Activated CD8-positive, alpha-beta T cell treated with anti-CD3 and anti-CD28 coated beads for 36 hours (primary cell): Measurements from ENCODE around the gene LGSN. TPM values are rescaled to one million over a fixed set of nuclear protein-coding genes. Genes with fewer than 3 reads are reported as not detected.
"Not testable (repeated sequence)": the region's sequence is repeated elsewhere in the genome, so short reads cannot be mapped to it uniquely, and the experiment has no call there.

ENCODE experiments used
- ATAC-seq: fragments of 200-7000 bp; cut with Tn5 transposase; one replicate; pipeline ENCODE4 v1.10.0; 2021; ENCODE audit warnings: mild to moderate bottlenecking, moderate library complexity
- CTCF ChIA-PET: fragments of 350-600 bp; sonication (Branson Sonifier 250); formaldehyde crosslinking; loops from one replicate; lab custom pipeline; 2021; ENCODE audit warnings: antibody characterized with exemption; lab: Charles Lee
- POLR2A ChIA-PET: fragments of 350-600 bp; sonication (Branson Sonifier 250); formaldehyde crosslinking; loops from one replicate; lab custom pipeline; 2021; ENCODE audit warnings: antibody characterized with exemption; lab: Charles Lee
- DNase-seq: peaks from one replicate; pipeline ENCODE4 v3.0.0-alpha.2; 2020
- H3K27ac Mint-ChIP-seq: one replicate; pipeline ENCODE4 v1.8.0; 2021; ENCODE audit warnings: mild to moderate bottlenecking, mixed read lengths
- H3K27me3 Mint-ChIP-seq: one replicate; pipeline ENCODE4 v1.8.0; 2021; ENCODE audit warnings: mixed read lengths
- H3K36me3 Mint-ChIP-seq: one replicate; pipeline ENCODE4 v1.8.0; 2021; ENCODE audit warnings: low read depth, mixed read lengths
- H3K4me1 Mint-ChIP-seq: one replicate; pipeline ENCODE4 v1.8.0; 2021; ENCODE audit warnings: low read depth, mixed read lengths
- H3K4me3 Mint-ChIP-seq: one replicate; pipeline ENCODE4 v1.8.0; 2021; ENCODE audit warnings: mild to moderate bottlenecking, moderate library complexity, mixed read lengths
- H3K9me3 Mint-ChIP-seq: one replicate; pipeline ENCODE4 v1.8.0; 2021; ENCODE audit warnings: mixed read lengths
- intact Hi-C: fragments of 100-400 bp; cut with micrococcal nuclease; formaldehyde crosslinking; loops from one replicate; pipeline ENCODE4 v1.10.0; 2022
- total RNA-seq, 2 experiments: library from RNA; stranded (reverse); gene quantifications; one replicate each; pipeline ENCODE4 v1.2.3, GENCODE V29; 2021
- TF ChIP-seq, protein P1 (sequence below): fragments of 200-600 bp; IDR thresholded peaks from one replicate; pipeline ENCODE4 v1.8.0; 2022; ENCODE audit warnings: antibody characterized with exemption, mild to moderate bottlenecking

Gene LGSN
- not detected for total RNA-seq

DNA sequence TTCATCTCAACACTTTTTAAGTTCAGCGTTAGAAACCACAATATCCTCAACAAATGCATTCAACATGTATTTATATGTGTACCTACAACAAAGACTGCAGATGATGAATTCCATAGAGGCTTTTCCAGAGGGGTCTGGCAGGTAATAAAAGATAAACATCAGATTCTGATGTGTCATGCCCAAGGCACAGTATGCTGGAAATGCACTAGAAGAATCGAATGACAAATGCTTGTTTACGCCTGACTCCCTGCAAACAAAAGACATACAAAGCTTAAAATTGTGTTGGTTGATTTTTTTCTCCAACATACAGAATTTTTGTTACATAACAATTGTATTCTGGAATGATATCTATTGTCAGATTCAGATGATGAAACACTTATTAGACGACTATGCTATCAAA lies at the start of gene LGSN:
LGSN (minus strand) TSS at position 45 of the 400 bp plus-strand sequence; CDS start at position 5, 40 bp downstream.
- ATAC-seq (no peak), DNase-seq (no peak)
- ChIA-PET CTCF (interaction anchor here (0.7 kb wide), 1 partner anchor 22 kb away, joined by 4 read pairs; no protein-coding TSS in a partner anchor), POLR2A (no interaction called here)
- H3K27ac Mint-ChIP-seq: no peak within 1 kb of the TSS
- H3K27me3 Mint-ChIP-seq: no peaks in the 10 kb centered on the region
- H3K4me3 Mint-ChIP-seq: no peak within 1 kb of the TSS
- intact Hi-C loops: no loop called here
- no peaks in the 10 kb centered on the region for H3K36me3 Mint-ChIP-seq
- no peaks in the 10 kb centered on the region for H3K9me3 Mint-ChIP-seq
- no peaks in the 10 kb centered on the region for H3K4me1 Mint-ChIP-seq
- TF ChIP-seq, protein P1, sequence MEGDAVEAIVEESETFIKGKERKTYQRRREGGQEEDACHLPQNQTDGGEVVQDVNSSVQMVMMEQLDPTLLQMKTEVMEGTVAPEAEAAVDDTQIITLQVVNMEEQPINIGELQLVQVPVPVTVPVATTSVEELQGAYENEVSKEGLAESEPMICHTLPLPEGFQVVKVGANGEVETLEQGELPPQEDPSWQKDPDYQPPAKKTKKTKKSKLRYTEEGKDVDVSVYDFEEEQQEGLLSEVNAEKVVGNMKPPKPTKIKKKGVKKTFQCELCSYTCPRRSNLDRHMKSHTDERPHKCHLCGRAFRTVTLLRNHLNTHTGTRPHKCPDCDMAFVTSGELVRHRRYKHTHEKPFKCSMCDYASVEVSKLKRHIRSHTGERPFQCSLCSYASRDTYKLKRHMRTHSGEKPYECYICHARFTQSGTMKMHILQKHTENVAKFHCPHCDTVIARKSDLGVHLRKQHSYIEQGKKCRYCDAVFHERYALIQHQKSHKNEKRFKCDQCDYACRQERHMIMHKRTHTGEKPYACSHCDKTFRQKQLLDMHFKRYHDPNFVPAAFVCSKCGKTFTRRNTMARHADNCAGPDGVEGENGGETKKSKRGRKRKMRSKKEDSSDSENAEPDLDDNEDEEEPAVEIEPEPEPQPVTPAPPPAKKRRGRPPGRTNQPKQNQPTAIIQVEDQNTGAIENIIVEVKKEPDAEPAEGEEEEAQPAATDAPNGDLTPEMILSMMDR: no peak

- TF ChIP-seq, protein P1: no peak
- Mint-ChIP-seq H3K9me3 (peaks cover 2% of the 10 kb centered on the region), H3K27ac (no peak overlapping the region), H3K27me3 (no peaks in the 10 kb centered on the region), H3K4me1 (no peaks in the 10 kb centered on the region), H3K36me3 (no peaks in the 10 kb centered on the region), H3K4me3 (no peak overlapping the region)
- DNase-seq: no peak
- intact Hi-C loops: no loop called here
- CTCF ChIA-PET: no interaction called here
- POLR2A ChIA-PET: no interaction called here
- ATAC-seq: no peak
Measured at GRCh38 chr6:63368347-63368746, 48.6 kb upstream of the LGSN start.

DNA sequence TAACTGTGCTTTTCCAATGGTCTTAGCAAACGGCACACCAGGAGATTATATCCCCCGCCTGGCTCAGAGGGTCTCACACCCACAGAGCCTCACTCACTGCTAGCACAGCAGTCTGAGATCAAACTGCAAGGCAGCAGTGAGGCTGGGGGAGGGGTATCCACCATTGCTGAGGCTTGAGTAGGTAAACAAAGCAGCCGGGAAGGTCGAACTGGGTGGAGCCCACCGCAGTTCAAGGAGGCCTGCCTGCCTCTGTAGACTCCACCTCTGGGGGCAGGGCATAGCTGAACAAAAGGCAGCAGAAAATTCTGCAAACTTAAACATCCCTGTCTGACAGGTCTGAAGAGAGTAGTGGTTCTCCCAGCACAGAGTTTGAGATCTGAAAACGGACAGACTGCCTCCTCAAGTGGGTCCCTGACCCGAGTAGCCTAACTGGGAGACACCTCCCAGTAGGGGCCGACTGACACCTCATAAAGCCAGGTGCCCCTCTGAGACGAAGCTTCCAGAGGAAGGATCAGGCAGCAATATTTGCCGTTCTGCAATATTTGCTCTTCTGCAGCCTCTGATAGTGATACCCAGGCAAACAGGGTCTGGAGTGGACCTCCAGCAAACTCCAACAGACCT lies 42.8 kb upstream of the LGSN start:
- POLR2A ChIA-PET, DNase-seq, H3K9me3 Mint-ChIP-seq, H3K4me1 Mint-ChIP-seq, CTCF ChIA-PET, intact Hi-C loops, ATAC-seq, H3K27ac Mint-ChIP-seq, H3K36me3 Mint-ChIP-seq, H3K27me3 Mint-ChIP-seq, H3K4me3 Mint-ChIP-seq: not testable (repeated sequence)

GRCh38 chr6:63357384-63357783 lies 37.6 kb upstream of the LGSN start:
- CTCF ChIA-PET, H3K4me3 Mint-ChIP-seq: not testable (repeated sequence)

GRCh38 chr6:63355632-63356031 lies 35.8 kb upstream of the LGSN start:
- Mint-ChIP-seq H3K4me1 (peaks cover 9% of the 10 kb centered on the region), H3K4me3 (no peak overlapping the region), H3K9me3 (peaks cover 5% of the 10 kb centered on the region), H3K27me3 (peaks cover 4% of the 10 kb centered on the region), H3K27ac (no peak overlapping the region), H3K36me3 (no peaks in the 10 kb centered on the region)
- ATAC-seq: no peak
- no peak for DNase-seq
- ChIA-PET POLR2A (no interaction called here), CTCF (no interaction called here)
- intact Hi-C loops: no loop called here
- TF ChIP-seq, protein P1: no peak

More at GRCh38 chr6:63357384-63357783, 37.6 kb upstream of the LGSN start:
- H3K9me3 Mint-ChIP-seq, H3K27ac Mint-ChIP-seq, H3K4me1 Mint-ChIP-seq, DNase-seq, H3K36me3 Mint-ChIP-seq, ATAC-seq, H3K27me3 Mint-ChIP-seq, intact Hi-C loops, POLR2A ChIA-PET: not testable (repeated sequence)

GRCh38 chr6:63353286-63353630 lies 33.5 kb upstream of the LGSN start:
- ChIA-PET POLR2A (no interaction called here), CTCF (interaction anchor here (0.7 to 2.2 kb wide), 5 partner anchors 23 to 411 kb away, joined by 3 to 7 read pairs (median 3); no protein-coding TSS in a partner anchor)
- ATAC-seq (no peak), DNase-seq (no peak)
- Mint-ChIP-seq H3K36me3 (no peaks in the 10 kb centered on the region), H3K27me3 (peaks cover 4% of the 10 kb centered on the region), H3K27ac (no peak overlapping the region), H3K4me3 (no peak overlapping the region), H3K9me3 (peaks cover 5% of the 10 kb centered on the region), H3K4me1 (peaks cover 9% of the 10 kb centered on the region)
- intact Hi-C loops: no loop called here
- TF ChIP-seq, protein P1: no peak
